GM19025 (cell line): ENCODE data around the gene ATAD3C.
"Not testable (repeated sequence)": the region's sequence is repeated elsewhere in the genome, so short reads cannot be mapped to it uniquely, and the experiment has no call there.

ENCODE experiments used
- ATAC-seq: cut with Tn5 transposase; IDR thresholded peaks from one replicate; pipeline ENCODE4 v1.9.1; 2021; ENCODE audit warnings: mild to moderate bottlenecking, low read depth, moderate library complexity; ENCODE audit not compliant: unreplicated experiment

ATAD3C gene, protein sequence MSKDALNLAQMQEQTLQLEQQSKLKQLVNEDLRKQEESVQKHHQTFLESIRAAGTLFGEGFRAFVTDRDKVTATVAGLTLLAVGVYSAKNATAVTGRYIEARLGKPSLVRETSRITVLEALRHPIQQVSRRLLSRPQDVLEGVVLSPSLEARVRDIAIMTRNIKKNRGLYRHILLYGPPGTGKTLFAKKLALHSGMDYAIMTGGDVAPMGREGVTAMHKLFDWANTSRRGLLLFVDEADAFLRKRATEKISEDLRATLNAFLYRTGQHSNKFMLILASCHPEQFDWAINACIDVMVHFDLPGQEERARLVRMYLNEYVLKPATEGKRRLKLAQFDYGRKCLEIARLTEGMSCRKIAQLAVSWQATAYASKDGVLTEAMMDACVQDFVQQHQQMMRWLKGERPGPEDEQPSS

DNA sequence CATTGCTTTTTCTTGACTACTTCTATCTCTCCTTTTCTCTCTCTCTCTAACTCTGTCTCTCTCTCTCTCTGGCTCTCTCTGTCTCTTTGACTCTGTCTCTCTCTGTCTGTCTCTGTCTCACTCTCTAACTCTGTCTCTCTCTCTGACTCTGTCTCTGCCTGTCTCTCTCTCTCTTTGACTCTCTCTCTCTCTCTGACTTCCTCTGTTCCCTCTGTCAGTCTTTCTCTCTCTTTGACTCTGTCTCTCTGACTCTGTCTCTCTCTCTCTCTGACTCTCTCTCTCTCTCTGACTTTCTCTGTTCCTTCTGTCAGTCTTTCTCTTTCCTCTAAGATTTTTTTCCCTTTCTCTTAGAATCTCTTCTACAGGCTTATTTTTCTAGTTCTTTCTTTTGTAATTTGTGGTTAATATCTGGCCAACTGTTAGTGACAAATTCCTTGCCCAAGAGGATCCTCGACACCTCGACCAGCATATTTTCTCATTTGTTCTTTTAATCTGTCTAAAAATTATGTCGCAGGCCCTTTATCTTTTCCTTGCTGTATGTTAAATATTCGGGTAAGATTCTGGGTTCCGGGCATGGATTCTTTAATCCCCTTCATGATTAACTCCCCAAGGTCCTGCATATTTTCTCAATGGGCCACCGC, at the start of gene ATAD3C:
TSS of gene ATAD3C (plus strand) at position 591 of the 641 bp plus-strand sequence. CDS start 995 bp downstream, outside the sequence.
- no peak for ATAC-seq

DNA sequence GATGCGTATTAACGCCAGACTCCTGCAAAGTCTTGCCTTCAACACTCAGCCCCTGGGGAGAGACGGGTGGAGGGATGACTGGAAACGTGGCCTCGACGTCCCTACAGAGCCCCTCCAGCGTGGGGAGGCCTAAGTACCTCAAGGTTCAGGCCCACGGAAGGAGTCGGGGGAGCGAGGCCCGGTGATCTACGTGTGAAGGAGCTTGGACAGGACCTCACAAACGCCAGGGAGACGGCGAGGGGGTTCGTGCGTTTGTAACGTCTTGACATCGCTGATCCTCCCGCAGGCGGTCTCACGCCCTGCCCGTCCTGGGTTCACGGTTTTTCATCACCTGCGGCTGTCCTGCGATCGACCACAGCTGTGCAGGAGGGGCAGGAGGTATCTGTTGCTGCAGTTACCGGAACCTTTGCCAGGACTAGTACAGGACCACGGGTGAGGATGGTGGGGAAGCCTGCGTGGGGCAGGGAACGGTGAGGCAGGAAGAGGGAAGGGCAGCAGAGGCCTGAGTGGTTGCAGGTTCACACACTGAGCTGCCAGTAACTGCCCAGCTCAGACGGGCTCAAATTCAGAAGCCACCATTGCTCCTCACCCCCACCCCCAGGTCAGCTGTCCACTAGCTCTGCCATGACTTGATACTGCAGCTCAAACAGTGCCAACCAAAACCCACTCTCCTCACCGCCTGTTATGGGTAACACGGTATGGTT, 49.5 kb upstream of the ATAD3C start:
- no peak for ATAC-seq

DNA sequence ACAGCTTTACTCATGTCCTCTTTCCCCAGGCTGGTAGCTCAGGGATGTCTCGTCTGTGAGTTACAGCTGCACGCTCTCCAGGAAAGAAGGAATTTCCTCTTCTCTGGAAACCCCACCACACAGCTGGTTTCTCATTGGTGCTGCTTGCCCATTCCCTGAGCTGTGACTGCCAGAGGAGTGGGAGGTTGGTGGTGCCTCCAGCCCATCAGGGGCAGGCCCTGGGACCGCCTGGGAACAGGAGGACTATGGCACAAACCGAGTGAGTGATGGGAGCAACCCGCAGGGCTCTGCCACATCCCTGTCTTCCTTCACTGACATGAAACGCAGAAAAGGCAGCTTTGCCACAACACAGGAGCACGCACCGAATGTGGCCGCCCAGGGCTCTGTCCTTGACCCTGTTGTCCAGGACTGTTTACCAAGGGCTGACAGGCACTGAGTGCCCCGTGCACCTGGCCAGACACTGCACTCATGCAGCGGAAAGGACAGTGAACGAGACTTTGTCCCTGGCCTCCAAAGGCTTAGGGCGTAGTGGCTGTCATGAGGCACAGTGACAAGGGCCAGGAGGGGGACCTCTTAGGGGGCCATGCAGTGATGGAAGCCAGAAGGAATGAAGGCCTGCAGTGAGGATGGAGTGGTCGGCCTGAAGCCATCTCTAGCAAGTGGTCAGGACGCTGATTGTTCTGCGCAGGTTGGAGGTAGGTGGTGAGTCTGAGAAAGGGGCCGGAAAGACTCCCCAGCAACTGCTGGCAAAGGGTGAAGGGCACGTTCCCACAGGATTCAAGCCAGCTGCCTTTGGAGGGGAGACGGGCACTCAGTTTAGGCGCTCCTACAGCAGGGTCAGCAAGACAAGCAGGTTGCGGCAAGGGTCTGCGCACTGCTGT, 48.7 kb upstream of the ATAD3C start:
- ATAC-seq, result no peak

DNA sequence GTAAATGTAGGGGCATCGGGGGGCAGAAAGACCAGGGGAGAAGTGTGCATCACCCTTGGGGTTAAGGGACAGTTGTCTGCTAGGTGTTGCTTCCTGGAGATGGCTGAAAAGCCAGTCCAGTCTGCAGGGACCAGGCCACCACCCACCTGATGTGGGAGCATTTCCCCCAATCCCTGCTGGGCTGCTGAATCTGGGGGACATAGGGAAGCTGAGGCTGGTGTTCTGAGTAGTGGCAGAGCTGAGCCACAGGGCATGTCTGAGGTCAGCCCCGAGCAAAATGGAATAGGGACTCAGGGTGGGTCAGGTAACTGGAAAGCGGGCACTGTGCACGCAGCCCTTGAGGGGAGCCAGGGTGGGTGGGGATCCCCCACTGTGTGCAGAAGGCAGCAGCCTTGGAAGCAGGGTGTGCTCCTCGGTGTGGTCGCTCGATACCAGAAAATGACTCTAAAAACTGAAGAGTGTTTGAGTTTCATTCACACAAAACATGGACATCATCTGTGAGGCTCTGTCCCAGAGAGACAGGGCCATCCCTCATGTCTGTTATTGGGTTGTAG, 48.0 kb upstream of the ATAD3C start:
- ATAC-seq, result no peak

DNA sequence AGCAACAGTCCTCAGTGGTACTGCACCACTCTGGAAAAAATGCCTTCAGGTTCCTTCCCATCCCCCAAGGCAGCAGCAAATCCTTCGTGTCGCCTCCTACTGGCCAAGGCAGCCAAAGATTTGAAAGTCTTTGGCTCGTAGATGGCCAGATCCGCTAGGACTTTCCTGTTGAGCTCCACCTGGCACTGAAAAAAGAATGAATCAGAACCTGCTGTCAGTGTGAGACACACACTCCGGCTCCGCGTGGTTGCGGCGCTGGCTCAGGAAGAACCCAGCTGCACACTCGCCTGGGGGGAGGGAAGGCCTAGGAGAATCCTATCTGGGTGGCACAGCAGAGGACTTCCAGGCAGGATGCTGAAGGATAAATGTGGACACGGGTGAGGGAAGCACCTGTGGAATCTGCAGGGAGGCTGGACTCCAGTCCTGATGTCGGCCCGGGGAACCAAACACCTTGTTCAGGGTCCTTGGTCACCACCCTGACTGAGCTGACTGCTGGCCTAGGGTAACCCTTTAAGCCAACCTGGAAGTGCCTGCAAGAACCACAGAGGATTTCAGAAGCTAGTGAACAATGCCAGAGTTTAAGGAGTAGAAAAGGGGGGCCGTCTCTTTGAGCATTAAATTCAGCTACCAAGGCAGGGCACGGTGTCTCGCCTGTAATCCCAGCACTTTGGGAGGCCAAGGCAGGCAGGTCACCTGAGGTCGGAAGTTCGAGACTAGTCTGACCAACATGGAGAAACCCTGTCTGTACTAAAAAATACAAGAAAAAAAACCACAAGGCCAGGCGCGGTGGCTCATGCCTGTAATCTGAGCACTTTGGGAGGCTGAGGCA, 47.2 kb upstream of the ATAD3C start:
- no peak for ATAC-seq

DNA sequence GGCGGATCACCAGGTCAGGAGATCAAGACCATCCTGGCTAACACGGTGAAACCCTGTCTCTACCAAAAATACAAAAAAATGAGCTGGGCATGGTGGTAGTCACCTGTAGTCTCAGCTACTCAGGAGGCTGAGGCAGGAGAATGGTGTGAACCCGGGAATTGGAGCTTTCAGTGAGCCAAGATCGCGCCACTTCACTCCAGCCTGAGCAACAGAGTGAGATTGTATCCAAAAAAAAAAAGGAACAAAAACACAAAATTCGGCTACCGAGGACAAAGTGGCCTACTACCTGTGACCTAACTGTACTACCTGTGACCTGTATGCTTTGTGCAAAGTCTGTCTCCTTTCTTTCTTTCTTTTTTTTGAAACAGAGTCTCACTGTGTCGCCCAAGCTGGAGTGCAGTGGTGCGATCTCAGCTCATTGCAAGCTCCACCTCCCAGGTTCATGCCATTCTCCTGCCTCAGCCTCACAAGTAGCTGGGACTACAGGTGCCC, 46.5 kb upstream of the ATAD3C start:
- ATAC-seq, result not testable (repeated sequence)

DNA sequence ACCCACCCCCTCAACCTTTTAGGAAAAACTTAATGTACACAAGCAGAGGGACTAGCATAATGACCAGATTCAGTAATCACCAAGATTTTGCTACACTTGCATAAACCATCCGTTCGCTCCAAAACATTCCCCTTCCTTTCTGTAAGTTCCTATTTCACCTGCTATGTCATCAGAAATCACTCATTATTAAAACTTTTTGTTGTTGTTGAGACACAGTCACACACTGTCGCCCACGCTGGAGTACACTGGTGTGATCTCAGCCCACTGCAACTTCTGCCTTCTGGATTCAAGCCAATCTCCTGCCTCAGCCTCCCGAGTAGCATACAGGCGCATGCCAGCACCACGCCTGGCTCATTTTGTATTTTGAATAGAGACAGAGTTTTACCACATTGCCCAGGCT, 45.8 kb upstream of the ATAD3C start:
- no peak for ATAC-seq

DNA sequence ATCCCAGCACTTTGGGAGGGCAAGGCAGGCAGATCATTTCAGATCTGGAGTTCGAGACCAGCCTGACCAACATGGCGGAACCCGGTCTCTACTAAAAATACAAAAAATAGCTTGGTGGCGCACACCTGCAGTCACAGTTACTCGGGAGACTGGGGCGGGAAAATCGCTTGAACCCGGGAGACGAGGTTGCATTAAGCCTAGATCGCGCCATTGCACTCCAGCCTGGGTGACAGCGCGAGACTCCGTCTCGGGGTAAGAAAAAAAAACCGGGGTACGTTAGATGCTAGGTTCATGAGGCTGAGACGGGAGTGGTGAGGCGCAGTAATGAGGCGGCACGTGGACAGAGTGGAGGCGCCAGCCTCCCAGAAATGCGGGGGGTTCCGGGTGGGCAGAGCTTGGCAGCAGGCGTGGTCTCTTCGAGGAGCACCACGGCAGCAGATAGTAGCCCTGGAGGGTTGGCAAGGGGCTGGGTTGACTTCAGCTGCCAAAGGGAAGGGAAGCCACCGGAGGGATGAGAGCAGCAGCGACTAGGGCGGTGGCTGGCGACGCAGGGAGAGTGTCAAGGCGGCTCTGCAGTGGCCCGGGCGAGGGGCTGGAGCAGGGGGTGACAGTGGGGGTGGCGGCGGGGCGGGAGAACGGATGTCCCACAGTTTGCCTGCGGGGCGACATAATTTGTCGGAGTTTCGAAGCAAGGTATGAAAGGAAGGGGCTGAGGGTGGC, 43.2 kb upstream of the ATAD3C start:
- ATAC-seq, result no peak

DNA sequence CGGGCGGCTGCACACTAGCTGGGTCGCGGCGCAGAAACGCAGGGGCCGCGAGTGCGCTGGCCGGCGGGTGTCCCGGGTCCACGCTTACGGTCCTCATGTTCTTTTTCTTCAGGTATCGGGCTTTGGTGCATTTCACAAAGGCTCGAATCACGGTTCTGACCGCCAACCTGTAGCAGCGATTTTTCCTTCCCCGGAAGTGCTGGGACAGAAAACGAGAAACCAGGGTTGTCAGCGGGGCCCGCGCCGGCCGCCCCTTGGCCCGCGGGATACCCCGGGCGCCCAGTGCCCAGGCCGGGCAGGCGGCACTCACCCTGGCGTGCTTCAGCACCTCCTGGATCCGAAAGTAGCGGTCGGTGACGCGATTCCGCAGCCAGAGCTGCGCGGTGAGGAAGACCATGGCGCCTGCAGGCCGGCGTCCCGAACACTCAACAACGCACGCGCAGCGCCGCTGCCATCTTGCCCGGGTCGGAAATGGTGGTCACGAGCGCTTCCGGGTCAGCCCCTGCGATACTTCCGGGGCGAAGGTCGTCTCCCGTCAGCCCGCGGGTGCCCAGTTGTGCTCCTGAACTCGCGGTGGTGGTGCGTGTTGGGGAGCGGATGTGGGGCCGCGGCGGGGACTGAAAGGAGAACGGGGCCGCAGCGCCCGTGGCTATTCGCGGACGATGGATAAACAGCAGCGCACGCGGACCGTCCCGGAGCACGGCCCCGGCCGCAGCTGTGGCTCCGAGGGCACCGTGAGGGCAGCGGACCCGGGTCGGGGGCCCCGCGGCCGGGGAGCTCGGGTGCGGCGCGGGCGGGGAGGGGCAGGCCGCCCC, 42.5 kb upstream of the ATAD3C start, which contains the start of gene MRPL20:
TSS of gene MRPL20 (minus strand) at position 473 of the 815 bp plus-strand sequence. CDS start at position 397, 76 bp downstream.
- peak; percentile 88 for ATAC-seq

DNA sequence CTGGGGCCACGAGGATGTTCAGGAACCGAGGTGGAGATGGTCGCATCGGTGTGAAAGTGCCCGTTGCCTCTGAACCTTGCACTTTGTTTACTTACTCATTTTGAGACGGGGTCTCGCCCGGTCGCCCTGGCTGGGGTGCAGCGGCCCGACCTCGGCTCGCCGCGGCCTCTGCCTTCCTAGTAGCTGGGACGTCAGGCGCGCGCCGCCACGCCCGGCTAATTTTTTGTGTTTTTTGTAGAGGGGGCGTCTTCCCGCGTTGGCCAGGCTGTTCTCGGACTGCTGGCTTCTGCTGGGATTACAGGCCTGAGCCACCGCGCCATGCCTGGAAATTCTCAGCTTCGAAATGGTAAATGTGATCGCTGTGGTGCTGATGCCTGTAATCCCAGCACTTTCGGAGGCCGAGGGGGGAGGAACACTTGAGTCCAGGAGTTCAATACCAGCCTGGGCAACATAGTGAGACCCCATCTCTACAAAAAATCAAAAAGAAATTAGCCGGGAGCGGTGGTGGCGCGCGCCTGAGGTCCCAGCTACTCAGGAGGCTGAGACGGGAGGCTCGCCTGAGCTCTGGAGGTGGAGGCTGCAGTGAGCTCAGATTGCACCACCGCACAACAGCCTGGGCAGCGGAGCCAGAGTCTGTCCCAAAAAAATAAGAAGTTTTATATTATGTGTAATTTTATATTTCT, 41.7 kb upstream of the ATAD3C start:
- ATAC-seq, result no peak

DNA sequence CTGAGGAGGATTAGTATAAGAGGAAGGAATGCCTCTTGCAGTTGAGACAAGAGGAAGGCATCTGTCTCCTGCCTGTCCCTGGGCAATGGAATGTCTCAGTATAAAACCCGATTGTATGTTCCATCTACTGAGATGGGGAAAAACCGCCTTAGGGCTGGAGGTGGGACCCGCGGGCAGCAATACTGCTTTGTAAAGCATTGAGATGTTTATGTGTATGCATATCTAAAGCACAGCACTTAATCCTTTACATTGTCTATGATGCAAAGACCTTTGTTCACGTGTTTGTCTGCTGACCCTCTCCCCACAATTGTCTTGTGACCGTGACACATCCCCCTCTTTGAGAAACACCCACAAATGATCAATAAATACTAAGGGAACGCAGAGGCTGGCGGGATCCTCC, 39.3 kb upstream of the ATAD3C start:
- ATAC-seq, result not testable (repeated sequence)

DNA sequence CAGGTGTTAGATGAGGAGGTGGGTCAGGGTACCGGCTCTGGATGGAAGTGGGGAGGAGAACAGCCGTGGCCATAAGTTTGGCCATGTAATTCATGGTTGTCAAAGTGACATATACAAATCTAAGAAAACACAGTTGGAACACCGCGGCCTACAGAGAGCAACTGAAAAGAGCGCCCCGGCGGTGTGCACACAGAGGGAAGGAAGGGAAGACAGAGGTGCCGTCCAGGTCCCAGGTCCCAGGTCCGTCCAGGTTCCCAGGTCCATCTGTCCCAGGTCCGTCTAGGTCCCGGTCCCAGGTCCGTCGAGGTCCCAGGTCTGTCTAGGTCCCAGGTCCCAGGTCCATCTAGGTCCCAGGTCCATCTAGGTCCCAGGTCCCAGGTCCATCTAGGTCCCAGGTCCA, 37.9 kb upstream of the ATAD3C start:
- ATAC-seq, result no peak

DNA sequence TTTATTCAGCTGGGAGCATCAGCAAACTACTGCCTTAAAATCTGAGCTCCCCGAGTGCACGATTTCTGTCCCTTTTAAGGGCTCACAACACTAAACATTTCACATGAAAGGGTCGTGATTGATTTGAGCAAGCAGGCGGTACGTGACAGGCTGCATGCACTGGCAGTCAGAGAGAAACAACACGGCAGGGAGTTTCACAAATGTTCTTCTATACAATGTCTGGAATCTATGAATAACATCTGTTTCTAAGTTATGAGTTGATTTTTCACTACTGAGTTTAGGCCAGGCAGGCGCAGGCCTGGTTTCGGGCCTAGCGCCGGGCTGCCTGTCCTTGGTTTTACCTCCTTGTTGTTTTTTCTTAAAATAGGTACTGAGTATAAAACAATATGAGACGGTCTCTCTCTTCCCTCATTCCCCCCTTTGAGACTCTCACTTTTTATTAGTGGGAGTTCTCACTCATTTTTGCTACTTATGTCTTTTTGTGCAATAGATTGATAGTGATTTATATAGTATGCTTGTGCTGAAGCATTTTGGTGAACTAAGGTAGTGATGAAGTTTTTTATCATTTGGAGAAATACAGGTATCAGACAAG, 37.1 kb upstream of the ATAD3C start:
- not testable (repeated sequence) for ATAC-seq

DNA sequence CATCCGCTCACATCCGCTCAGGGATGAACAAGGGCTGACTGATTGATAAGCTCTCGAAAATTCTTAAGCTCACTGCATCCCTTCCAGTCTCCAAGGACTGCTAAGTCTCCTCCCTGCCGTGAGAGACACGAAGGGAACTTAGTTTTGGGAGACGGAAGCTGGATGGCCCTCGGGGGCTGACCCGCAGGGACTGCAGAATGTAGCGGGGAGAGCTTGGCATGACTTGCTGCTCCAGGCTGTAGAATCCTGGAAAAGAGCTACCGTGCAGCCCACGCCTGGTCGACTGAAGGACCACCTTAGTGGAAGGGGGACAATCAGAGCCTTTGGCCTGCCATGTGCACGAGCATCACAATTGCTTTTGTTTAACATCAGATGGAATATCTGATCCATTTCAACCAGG, 33.7 kb upstream of the ATAD3C start:
- ATAC-seq, result no peak

DNA sequence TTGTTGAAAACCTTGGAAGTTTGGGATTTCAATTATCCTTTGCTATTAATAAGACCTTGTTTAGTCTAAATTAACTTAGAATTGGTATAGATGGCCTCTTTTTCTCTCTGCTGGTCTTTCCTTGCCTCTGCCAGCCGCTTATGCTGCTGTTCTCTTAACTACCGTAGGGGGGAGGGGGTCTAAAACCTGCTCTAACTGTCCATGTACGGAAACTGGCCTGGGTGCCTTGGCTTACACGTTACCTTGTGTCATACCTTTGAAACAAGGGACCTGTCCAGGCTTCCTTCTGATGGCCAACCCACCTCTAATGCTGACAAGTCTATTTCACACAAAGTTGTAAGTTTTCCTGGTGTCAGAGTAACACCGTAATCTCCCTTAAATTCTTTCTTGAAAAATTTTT, 32.1 kb upstream of the ATAD3C start:
- ATAC-seq, result not testable (repeated sequence)

DNA sequence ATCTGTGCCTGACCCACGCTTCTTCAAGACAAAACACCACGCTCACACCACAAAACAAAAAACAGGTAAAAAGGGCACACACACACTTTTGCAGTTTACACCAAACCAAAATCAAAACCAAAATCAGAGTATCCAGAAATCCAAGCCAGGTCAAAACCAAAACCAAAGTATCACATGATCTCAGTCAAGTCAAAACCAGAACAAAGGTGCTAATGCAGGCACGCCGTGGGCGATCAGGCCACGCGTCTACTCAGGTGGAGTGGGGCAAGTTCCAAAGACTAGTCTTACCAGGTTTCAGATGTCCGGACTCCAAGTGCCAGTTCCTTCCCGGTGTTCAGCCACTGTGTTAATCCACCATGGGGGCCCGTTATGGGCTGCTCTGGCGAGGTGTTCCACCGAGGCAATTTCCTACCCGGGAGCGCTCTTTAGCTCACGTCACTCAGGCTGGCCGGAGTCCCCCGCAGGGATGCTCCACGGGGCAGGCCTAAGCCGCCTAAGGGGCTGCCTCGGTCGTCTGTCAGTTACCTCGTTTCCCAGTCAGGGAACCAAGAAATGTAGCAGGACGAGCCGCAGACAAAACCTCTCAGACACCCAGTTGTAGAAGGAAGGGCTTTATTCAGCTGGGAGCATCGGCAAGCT, 31.5 kb upstream of the ATAD3C start:
- ATAC-seq, result not testable (repeated sequence)
